NCI-H82 treated with DMSO at 0.1 percent for 48 hours (cell line): Measurements from ENCODE around the gene NDUFS7.
A peak's percentile ranks its signal among the peaks of the same experiment; 100 is the strongest.

Experiments used
- DNase-seq: peaks from one replicate; lab custom pipeline; 2025; ENCODE audit not compliant: unreplicated experiment; lab: John Stamatoyannopoulos, UW

NDUFS7 gene

GRCh38 chr19:1383312-1384084 lies at the start of gene NDUFS7:
Gene NDUFS7 (plus strand): TSS chr19:1383907. CDS start chr19:1383927, 20 bp downstream.
- DNase-seq: peak; percentile 44

DNA sequence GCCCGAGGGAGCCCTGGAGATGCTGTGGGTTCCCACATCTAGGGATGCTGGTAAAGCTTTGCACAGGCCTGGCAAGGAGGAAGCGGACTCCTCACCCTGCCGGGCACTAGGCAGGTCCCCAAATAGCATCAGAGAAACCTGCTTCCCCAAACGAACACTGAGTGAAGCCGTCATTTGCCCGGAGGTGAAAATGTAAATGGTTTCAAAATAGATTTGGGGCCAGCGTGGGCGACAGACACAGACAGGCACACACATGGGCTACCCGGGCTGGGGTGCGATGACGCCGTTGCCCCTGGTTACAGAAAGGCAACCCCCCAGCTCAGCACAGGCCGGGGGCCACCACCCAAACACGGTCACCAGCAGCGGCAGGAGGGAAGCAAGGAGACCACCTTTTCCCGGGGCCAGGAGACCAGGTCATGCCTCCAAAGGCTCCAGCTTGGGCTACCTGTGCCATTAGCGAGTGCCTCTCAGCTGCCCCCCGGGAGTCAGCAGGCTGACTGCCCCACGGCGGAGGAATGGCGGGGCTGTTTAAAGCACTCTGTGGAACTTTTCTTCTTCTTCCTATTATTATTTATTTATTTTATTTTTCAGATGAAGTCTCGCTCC lies 47.5 kb upstream of the NDUFS7 start:
- no peak for DNase-seq

GRCh38 chr19:1340681-1341469 lies 42.8 kb upstream of the NDUFS7 start:
- no peak for DNase-seq

DNA sequence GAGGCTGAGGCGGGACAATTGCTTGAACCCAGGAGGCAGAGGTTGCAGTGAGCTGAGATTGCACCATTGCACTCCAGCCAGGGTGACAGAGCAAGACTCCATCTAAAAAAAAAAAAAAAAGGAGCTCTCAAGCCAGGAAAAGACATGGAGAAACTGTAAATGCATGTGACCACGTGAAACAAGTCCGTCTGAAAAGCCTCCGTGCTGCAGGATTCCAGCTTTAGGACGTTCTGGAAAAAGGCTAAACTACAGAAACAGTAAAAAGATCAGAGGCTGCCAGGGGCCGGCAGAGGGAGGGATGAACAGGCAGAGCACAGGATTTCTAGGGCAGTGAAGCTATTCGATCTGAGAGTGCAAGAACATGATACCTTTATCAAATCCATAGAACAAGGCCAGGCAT lies 40.7 kb upstream of the NDUFS7 start:
- no peak for DNase-seq

DNA sequence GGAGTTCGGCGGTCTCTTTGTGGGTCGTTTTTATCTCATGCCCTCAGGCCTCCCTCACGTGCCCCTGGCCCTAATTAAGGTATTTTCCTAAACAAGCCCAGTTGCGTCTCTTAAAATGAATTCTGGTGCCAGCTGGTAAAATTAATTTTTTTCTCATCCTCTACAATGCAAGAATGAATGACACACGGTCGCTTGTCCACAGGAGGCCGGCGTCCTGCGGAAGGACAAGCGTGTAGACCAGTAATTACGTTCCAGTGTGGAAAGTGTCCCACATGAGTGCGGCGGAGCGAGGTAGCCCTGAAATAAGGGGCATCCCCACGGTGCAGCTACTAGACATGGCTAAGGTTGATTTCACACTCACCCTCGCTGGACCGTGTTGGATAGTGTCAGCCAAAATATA lies 34.5 kb upstream of the NDUFS7 start:
- no peak for DNase-seq

DNA sequence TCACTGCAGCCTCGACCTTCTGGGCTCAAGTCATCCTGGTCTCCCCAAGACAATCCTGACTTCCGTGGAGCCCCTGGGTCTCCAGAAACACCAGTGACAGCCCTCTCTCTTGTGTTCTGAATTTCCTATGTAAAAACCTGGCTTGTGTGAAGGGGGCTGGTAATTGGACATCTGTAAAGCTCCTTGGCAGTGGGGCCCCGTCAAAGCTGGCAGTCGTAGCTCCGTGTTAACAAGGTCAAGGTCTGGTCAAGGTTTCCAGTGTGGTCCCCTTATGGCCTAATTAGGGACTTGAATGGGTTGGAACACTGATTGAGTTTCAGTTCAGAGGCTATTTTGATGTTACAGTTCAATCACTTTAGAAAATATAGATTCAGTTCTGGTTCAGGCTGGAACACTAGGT lies 32.8 kb upstream of the NDUFS7 start:
- DNase-seq: no peak

DNA sequence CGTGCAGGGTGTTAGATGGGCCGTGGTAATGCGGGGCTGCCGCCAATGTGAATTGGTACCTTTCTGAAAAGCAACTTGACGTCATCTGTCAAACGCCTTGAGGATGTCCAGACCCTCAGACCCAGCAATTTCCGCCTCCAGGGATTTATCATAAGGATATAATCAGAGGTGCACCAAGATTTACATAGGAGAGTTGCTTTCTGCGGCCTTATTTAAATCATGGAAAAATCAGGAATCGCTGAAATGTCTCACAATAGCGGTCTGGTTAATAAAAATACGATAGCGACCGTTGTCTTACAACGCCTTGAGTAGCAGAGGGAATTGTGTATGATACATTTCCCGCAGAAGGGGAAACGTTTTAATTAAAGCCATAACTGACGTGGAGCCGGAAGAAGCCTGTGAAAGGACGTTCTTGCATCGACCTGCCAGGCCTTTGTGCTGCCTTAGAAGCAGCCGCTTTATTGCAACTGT lies 32.3 kb upstream of the NDUFS7 start:
- DNase-seq: no peak

DNA sequence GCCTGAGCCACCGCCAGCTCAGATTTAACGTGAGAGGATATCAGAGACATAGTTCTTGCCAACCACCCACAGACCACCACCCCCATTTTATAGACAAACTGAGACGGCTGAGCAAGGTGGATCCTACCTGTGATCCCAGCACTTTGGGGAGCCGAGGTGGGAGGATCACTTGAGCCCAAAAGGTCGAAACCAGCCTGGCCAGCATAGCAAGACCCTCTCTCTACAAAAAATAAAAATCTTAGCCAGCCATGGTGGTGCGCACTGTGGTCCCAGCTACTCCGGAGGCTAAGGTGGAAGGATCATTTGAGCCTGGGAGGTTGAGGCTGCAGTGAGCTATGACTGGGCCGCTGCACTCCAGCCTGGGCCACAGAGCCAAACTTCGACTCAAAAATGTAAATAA lies 30.6 kb upstream of the NDUFS7 start:
- no peak for DNase-seq

DNA sequence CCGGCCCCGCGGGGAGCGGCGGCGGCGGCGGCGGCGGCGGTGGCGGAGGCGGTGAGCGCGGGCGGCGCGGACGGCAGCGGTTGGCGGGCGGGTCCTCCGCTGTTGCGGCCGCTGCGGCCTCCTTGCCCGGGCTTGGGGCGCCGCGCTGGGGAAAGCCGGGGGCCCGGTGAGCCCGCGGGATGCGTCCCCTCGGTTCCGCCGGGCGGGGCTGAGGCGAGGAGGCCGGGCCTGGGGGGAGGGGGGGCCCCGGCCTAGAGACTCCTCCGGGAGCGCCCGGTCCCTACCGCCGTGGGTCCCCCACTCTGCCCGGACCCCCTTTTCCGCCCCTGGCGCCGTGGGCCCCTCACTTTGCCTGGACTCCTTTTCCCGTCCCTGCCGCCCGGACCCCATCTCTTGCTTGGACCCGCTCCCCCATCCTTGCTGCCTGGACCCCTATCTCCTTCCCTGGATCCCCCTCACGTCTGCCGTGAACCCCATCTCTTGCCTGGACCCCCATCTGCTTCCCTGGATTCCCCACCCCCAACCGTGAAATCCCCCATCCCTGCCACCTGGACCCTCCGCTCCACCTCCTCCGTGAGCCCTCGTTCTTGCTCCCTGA lies 28.6 kb upstream of the NDUFS7 start:
- no peak for DNase-seq

- no peak for DNase-seq
Measured at GRCh38 chr19:1355568-1356507, 27.9 kb upstream of the NDUFS7 start.

DNA sequence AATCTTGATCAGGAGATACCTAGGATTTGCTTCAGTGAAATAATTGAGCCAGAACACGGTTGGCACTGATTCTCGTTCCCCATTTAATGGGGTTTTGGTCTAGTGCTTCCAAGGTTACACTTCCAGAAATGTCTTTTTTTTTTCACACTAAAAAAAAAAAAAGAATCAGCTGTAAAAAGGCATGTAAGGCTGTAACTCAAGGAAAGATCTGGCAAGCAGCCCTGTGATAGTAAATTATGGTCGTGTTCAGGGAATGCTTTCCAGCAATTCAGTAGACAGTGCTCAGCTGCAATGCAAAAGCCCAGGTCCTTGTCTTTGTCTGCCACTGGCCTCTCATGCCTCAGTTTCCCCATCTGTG lies 27.2 kb upstream of the NDUFS7 start:
- no peak for DNase-seq

DNA sequence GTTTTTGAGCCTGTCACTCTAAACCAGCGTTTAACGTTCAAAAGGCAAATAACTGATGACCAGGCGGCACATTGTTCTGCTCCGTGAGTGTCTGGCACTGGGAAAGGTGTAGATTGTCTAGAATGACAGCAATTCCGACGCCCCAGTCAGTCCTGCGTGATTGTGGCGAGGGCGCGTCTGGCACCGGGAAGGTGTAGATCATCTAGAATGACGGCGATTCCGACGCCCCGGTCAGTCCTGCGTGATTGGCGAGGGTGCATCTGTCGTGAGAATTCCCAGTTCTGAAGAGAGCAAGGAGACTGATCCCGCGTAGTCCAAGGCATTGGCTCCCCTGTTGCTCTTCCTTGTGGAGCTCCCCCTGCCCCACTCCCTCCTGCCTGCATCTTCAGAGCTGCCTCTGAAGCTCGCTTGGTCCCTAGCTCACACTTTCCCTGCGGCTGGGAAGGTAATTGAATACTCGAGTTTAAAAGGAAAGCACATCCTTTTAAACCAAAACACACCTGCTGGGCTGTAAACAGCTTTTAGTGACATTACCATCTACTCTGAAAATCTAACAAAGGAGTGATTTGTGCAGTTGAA lies 26.1 kb upstream of the NDUFS7 start:
- DNase-seq: no peak

- DNase-seq: no peak
Measured at GRCh38 chr19:1360126-1360817, 23.4 kb upstream of the NDUFS7 start.

- DNase-seq: no peak
Measured at GRCh38 chr19:1360818-1361461, 22.8 kb upstream of the NDUFS7 start.

DNA sequence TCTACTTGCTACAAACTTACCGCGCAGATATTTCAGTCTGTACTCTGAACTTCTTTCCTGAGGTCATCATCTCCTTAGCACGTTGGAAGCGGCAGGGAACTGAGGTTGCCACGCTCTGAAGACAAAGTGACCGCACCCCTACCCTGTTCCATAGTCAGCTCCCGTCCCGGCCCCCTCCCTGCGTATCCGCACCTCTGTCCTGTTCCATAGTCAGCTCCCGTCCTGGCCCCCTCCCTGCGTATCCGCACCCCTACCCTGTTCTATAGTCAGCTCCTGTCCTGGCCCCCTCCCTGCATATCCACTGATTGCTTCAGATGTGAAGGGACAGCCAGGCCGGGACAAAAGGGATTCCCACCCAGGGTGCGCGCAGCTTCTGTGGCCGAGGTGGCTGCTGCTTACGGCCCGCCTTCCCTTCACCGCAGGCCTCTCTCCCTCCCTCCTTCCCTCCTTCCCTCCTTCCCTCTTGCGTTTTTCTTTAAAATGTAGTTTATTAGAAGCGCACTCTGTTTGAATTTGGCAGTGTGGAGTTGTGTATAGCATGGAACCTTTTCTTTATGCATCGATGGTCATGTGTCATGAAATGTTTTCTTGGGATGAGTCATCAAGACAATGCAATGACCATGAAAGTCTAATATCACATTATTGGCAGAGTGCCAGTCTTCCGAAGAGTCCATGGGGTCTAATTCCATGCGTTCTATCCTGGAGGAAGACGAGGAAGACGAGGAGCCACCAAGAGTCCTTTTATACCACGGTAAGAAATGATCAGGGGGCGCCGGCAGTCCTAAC lies 21.9 kb upstream of the NDUFS7 start:
- DNase-seq: no peak

DNA sequence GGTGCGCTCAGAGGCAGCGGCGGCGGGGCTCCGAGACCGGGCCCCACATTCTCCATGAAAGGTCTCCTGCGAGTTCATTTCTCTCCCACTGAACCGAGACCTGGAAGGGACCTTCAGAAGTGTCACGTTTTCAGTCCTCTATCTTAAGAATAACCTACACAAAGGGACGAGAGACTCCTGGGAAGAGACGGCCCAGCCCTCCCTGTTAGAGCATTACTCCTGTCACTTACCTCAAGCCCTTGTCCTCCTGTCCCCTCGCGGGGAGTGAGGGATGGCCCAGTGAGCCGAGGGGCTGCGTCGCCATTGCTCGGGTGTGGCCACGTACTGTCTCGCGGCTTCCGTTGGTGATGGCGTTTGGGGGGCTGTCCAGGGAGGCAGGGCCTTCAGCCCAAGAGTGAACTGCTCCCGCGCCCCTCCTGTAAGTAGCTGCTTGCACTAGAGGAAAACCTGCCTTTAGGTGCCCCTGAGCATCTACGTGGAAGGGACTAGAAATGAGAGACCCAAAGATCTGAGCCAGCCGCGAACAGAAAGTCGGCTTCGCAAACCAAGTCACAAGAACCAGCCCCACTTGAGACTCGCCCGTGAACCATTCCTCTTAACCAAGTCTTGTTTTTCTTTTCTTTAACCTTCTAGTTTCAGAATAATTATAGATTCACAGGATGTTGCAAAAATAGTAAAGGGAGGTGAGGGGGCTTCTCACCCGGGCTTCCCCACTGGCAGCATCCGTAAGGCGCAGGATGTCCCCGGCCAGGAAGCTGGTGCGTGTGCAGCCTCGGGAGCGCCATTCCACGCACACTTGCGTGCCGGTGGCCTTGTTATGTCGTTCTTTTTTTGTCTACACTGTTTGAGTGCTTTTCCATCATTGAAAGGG lies 21.1 kb upstream of the NDUFS7 start:
- DNase-seq: no peak

DNA sequence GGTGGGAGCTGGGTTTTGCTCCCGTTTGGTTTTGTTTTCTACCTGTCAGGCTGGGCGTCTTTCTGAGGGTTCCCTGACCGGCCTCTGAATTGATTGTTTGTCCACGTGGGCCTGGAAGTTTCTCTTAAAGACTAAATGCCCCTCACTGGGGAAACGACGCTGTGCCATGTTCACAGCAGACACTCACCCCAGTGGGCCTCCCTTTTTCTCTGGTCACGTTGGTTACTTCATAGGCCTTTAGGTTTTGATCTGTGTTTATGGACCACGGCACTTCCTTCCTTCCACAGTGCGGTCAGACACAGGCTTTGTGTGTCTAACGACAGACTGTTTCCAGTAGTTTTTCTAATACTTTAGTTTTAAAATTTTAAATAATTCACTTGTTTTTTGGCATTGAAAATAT lies 20.1 kb upstream of the NDUFS7 start:
- DNase-seq: no peak
